ENCODE results near the gene RHBDL1.

- TF ChIP-seq CTCF (conservative IDR thresholded peaks at IDR 0.05; ENCODE audit: low read depth, low read length) (no peak), EZH2 (IDR thresholded peaks at IDR 0.05; ENCODE audit: borderline replicate concordance, low read depth, low read length, poor library complexity, severe bottlenecking) (no peak)
These were observed 44.6 kb upstream of the RHBDL1 start, which contains the start of gene WFIKKN1 for GRCh38 chr16:630815-631405.
